WI38 (cell line): ENCODE results near the gene CD84.

ENCODE experiments used
- H3K4me3 ChIP-seq: 2 replicates; pipeline ENCODE4 v1.5.1; 2011; ENCODE audit warnings: low read depth, mild to moderate bottlenecking, control low read depth, low read length
- CTCF ChIP-seq: IDR thresholded peaks from 2 replicates; pipeline ENCODE4 v1.5.1; 2012; ENCODE audit warnings: low read depth, mild to moderate bottlenecking, control low read depth, low read length

The CD84 gene

GRCh38 chr1:160492617-160493016 is 86.7 kb downstream of the CD84 start:
- no peak for TF ChIP-seq CTCF
- no peak overlapping the region for H3K4me3 ChIP-seq

- H3K4me3 ChIP-seq = no peak overlapping the region
- no peak for TF ChIP-seq CTCF
Measured at GRCh38 chr1:160491981-160492380, 87.3 kb downstream of the CD84 start.
